ENCODE measurements around the gene RNF14. TPM values are rescaled to one million over a fixed set of nuclear protein-coding genes. Genes with fewer than 3 reads are reported as not detected.

Gene RNF14
- total and polyA plus RNA-seq, 9 of the 15 experiments (the other 6 are each of a cell fraction or from before 2014, with no cell fraction given) = 36.3 to 140 (median 75.1) TPM

GRCh38 chr5:142020122-142020659, 51.3 kb downstream of the RNF14 start (continued):
- TF ChIP-seq, protein P1, sequence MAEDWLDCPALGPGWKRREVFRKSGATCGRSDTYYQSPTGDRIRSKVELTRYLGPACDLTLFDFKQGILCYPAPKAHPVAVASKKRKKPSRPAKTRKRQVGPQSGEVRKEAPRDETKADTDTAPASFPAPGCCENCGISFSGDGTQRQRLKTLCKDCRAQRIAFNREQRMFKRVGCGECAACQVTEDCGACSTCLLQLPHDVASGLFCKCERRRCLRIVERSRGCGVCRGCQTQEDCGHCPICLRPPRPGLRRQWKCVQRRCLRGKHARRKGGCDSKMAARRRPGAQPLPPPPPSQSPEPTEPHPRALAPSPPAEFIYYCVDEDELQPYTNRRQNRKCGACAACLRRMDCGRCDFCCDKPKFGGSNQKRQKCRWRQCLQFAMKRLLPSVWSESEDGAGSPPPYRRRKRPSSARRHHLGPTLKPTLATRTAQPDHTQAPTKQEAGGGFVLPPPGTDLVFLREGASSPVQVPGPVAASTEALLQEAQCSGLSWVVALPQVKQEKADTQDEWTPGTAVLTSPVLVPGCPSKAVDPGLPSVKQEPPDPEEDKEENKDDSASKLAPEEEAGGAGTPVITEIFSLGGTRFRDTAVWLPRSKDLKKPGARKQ (CRISPR knock-in tag; IDR thresholded peaks at IDR 0.05) = no peak
- TF ChIP-seq SREBF1 (IDR thresholded peaks at IDR 0.05; ENCODE audit: borderline replicate concordance, low read depth, low read length) = no peak
- TF ChIP-seq NR4A1 (CRISPR knock-in tag; IDR thresholded peaks at IDR 0.05) = no peak
- TF ChIP-seq NR4A1 (tag; IDR thresholded peaks at IDR 0.05) = no peak

GRCh38 chr5:142023836-142024235, 54.9 kb downstream of the RNF14 start:
- no peaks in the 10 kb centered on the region for H3K27me3 ChIP-seq (ENCODE audit: control insufficient read depth in 2 of 2, insufficient read depth in 2 of 2, low read length in 2 of 2)
- in situ Hi-C loops (cut with MboI) = no loop called here
- FAIRE-seq = peak; percentile 6
- no peak overlapping the region for H3K4me2 ChIP-seq (ENCODE audit: insufficient read depth, low read length)
- H3K79me2 ChIP-seq (ENCODE audit: control insufficient read depth, insufficient read depth, low read length) = no peaks in the 10 kb centered on the region
- no peak for DNase-seq (ENCODE audit: extremely low read depth in 1 of 4, low spot score in 3 of 4)
- peak overlapping the region; percentile 84 for H2AFZ ChIP-seq (ENCODE audit: low read depth, low read length)
- peaks cover 3% of the 10 kb centered on the region; the same call in 1 of the 2 replicates for H3K9me3 ChIP-seq (replicated peaks; ENCODE audit: control insufficient read depth, insufficient read depth, low read depth, low read length)
- no peak for ATAC-seq
- 68% methylated on average over 6 of the region's 6 CpGs for WGBS (ENCODE audit: insufficient coverage, low coverage, missing lambda C conversion rate)
- no peaks in the 10 kb centered on the region for H4K20me1 ChIP-seq (replicated peaks; ENCODE audit: control insufficient read depth, insufficient read depth, low read length)
- no peaks in the 10 kb centered on the region for H3K36me3 ChIP-seq (ENCODE audit: control insufficient read depth, insufficient read depth, low read length)
- CTCF ChIA-PET (ENCODE audit: low intra/inter-chr PET ratio) = no interaction called here
- no peak overlapping the region; a peak in 1 of 4 replicates for H3K9ac ChIP-seq (ENCODE audit: insufficient read depth in 1 of 2, low read depth in 2 of 2, low read length in 2 of 2)
- intact Hi-C loops (cut with micrococcal nuclease) = no loop called here
- TF ChIP-seq CBX3 (IDR thresholded peaks at IDR 0.05; ENCODE audit: borderline replicate concordance in 1 of 2, low read length in 2 of 2) (no peak), ATF7 (IDR thresholded peaks at IDR 0.05) (no peak), XRCC4 (IDR thresholded peaks at IDR 0.05; ENCODE audit: extremely low read depth, insufficient read depth, insufficient read length) (no peak), ZNF766 (CRISPR knock-in tag; conservative IDR thresholded peaks at IDR 0.05) (no peak), AFF4 (CRISPR knock-in tag; IDR thresholded peaks at IDR 0.05) (no peak), ZNF224 (CRISPR knock-in tag; IDR thresholded peaks at IDR 0.05) (no peak), ZNF12 (CRISPR knock-in tag; IDR thresholded peaks at IDR 0.05) (no peak)
- no peak overlapping the region for H3K27ac ChIP-seq (ENCODE audit: extremely low read depth, low read depth, low read length)
- no peaks in the 10 kb centered on the region for H3K9me1 ChIP-seq (ENCODE audit: control insufficient read depth, insufficient read depth, low read length)
- H3K4me1 ChIP-seq (replicated peaks in 1 of 2; ENCODE audit: control insufficient read depth in 2 of 2, insufficient read depth in 2 of 2, low read length in 2 of 2) = peaks cover 4 to 6% of the 10 kb centered on the region in 2 experiments; a peak in 3 of 5 replicates
- BruUV-seq (replicated peaks) = no TSS peak
- POLR2A ChIA-PET = interaction anchor here (0.9 to 1.5 kb wide), 2 partner anchors 8 to 11 kb away, joined by 4 to 9 read pairs; partner anchors contain the start of gene GNPDA1
- no peak overlapping the region for H3K4me3 ChIP-seq

Data from K562 (cell line).